HG02884 (cell line): ENCODE data around the gene CRY1.
"Not testable (repeated sequence)": the region's sequence is repeated elsewhere in the genome, so short reads cannot be mapped to it uniquely, and the experiment has no call there.

ENCODE experiments used
- ATAC-seq: cut with Tn5 transposase; IDR thresholded peaks from one replicate; pipeline ENCODE4 v1.9.1; 2021; ENCODE audit warnings: mild to moderate bottlenecking, moderate library complexity; ENCODE audit not compliant: unreplicated experiment

The CRY1 gene

DNA sequence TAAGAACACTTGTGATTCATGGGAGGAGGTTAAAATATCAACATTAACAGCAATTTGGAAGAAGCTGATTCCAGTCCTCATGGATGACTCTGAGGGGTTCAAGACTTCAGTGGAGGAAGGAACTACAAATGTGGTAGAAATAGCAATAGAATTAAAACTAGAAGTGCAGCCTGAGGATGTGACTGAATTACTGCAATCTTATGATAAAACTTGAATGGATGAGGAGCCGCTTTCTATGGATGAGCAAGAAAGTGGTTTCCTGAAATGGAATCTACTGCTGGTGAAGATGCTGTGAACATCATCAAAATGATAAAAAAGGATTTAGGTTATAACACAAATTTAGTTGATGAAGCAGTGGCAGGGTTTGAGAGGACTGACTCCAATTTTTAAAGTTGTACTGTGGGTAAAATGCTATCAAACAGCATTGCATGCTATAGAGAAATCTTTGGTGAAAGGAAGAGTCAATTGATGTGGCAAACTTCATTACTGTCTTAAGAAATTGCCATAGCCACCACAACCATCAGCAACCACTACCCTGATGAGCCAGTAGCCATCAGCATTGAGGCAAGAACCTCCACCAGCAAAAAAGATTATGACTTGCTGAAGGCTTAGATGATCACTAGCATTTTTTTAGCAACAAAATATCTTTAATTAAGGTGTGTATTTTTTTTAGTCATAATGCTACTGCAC, 80.5 kb downstream of the CRY1 start:
- ATAC-seq = no peak

- no peak for ATAC-seq
Observed at GRCh38 chr12:107011519-107011918, 81.8 kb downstream of the CRY1 start.

GRCh38 chr12:107007411-107007810, 85.9 kb downstream of the CRY1 start:
- ATAC-seq = no peak

DNA sequence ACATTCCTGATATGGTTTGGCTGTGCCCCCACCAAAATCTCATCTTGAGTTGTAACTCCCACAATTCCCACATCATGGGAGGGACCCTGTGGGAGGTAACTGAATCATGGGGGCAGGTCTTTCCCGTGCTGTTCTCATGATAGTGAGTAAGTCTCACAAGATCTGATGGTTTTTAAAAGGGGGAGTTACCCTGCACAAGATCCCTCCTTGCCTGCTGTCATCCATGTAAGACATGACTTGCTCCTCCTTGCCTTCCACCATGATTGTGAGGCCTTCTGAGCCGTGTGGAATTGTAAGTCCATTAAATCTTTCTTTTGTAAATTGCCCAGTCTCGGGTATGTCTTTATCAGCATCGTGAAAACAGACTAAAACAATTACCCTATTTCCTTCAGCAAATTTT, 90.7 kb downstream of the CRY1 start:
- not testable (repeated sequence) for ATAC-seq

- no peak for ATAC-seq
Observed at GRCh38 chr12:106999446-106999845, 93.9 kb downstream of the CRY1 start.

GRCh38 chr12:106997916-106998315, 95.4 kb downstream of the CRY1 start:
- no peak for ATAC-seq

DNA sequence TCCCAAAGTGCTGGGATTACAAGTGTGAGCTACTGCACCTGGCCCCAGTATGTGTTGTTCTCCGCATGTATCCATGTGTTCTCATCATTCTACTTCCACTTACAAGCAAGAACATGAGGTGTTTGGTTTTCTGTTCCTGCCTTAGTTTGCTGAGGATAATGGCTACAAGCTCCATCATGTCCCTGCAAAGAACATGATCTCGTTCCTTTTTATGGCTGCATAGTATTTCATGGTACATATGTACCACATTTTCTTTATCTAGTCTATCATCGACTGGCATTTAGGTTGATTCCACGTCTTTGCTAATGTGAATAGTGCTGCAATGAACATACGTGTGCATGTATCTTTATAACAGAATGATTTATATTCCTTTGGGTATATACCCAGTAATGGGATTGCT, 97.2 kb downstream of the CRY1 start:
- ATAC-seq = not testable (repeated sequence)

DNA sequence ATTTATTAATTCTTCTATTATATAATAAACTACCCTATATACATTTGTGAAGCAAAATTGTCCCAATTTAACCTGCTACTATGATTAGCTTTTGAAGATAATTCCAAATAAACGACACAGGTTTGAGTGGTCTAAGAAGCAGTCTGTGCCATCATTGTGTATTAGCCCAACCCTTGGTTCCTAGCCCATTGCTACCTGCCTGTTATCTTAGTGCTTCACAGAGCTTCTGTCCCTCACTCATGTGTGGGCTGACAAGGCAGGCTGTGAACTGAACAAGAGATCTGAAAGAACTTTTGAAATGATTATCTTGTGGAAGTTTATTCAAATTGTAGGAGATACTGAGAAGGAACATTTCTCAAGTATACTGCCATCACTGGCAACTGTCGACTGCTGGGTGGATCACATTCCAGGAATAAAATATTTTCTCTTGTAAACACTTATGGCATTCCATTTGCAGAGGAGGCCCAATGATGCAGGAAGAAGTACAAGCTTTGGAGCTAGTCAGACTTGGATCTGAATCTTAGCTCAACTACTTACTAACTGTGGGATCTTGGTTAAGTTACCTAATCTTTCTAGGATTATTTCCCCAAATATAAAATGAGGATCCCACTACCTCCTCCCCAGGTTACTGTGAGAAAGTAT, 98.6 kb downstream of the CRY1 start:
- ATAC-seq = no peak

DNA sequence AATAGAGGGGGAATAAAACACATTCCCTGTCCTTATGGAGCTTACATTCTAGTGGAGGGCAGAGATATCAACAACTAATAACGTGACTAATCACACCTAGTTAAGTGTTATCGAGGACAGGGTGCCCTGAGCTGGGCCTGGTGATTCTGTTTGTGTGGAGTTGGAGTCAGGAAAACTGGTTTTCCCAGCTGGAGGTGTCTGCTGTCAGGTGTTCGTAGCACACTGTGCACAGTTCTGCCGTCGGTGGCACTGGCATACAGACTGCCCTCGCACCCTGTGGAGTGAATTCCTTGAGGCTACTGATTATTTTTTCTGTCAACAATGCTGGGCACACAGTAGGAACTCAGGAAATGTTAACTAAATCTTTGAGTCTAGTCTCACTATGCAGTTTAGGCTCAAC, 105.5 kb downstream of the CRY1 start:
- no peak for ATAC-seq

- ATAC-seq = peak; percentile 87
Observed at GRCh38 chr12:106986625-106987389, 106.5 kb downstream of the CRY1 start, which contains the start of gene MTERF2. MTERF2 (minus strand) TSS chr12:106987146; CDS start chr12:106978714, 8,432 bp downstream.

- no peak for ATAC-seq
Observed at GRCh38 chr12:106986135-106986534, 107.2 kb downstream of the CRY1 start.

- no peak for ATAC-seq
Observed at GRCh38 chr12:106985479-106985878, 107.9 kb downstream of the CRY1 start.

DNA sequence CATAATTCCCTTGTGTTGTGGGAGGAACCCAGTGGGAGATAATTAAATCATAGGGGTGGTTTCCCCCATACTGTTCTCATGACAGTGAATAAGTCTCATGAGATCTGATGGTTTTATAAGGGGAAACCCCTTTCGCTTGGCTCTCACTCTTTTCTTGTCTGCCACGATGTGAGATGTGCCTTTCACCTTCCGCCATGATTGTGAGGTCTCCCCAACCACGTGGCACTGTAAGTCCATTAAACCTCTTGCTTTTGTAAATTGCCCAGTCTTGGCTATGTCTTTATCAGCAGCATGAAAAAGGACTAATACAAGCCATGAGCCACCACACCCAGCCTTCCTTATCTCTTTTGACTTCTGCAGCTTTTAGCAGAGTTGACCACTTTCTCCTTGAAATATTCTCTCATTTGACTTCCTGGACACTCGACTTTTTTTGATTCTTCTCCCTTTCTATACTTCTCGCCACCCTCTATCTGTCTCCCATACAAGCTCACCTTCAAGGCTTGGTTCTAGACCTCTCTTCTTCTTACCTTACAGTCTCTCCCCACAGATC, 108.7 kb downstream of the CRY1 start:
- ATAC-seq = no peak

- ATAC-seq = no peak
Observed at GRCh38 chr12:106982229-106982628, 111.1 kb downstream of the CRY1 start.

GRCh38 chr12:106981788-106982187, 111.6 kb downstream of the CRY1 start:
- no peak for ATAC-seq

- ATAC-seq = no peak
Observed at GRCh38 chr12:106980944-106981343, 112.4 kb downstream of the CRY1 start.

GRCh38 chr12:106978035-106978800, 115.1 kb downstream of the CRY1 start:
- no peak for ATAC-seq

- no peak for ATAC-seq
Observed at GRCh38 chr12:106976668-106977067, 116.7 kb downstream of the CRY1 start.

DNA sequence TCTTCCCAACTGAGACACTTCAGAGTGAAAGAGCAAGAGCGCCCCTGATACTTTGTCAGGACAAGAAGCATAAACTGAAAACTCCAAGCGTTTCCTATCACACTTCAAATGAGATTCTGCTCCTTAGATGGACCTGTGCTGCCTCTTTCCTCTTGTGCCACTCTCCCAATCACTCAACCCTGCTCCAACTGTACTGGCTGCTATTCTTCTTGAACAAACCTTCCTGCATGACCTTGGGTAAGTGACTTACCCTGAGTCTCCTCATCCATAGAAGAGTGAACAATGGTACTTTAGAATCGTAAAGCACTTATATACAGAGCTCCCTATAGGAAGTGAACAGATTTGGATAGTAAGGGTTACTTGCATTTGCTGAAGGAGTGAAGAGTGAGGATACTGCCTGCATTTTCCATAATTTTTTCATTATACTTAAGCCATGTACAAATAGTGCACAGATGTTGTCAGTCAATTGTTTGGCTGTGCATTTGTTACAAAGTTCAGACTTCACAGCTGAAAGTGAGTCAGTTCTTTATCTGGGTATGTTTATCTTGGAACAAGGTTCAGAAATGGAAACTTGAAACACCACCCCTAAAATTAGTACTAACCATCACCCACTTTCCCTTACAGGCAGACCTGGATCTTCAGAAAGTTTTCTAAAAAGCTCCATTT, 117.2 kb downstream of the CRY1 start:
- no peak for ATAC-seq

DNA sequence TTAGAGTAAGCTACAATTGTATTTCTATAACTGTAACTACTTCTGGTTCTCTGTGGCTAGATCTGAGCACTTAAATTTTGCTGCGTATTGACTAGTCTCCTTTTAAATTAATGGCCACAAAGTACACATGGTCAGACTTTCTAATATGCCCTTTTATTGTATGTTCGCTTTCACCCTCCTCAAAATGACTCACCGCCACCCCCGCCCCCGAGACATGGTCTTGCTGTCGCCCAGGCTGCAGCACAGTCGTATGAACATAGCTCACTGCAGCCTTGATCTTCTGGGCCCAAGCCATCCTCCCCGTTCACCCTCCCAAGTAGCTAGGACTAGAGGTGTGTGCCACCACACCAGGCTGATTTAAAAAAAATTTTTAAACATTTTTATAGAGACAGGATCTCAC, 118.3 kb downstream of the CRY1 start:
- no peak for ATAC-seq
